Neural cell (in vitro differentiated cells): ENCODE measurements around the gene DAZ3.
"Not testable (repeated sequence)": the region's sequence is repeated elsewhere in the genome, so short reads cannot be mapped to it uniquely, and the experiment has no call there.

Source experiments
- CTCF ChIP-seq: fragments of 450-650 bp; IDR thresholded peaks from 2 replicates; pipeline ENCODE4 v1.5.1; 2014; ENCODE audit warnings: antibody characterized with exemption, mild to moderate bottlenecking, moderate library complexity; ENCODE audit not compliant: poor library complexity, severe bottlenecking
- EP300 ChIP-seq: fragments of 450-650 bp; conservative IDR thresholded peaks from 2 replicates; pipeline ENCODE4 v1.6.1; 2014; ENCODE audit warnings: antibody characterized with exemption, mild to moderate bottlenecking, moderate library complexity; ENCODE audit not compliant: poor library complexity, severe bottlenecking
- EZH2 ChIP-seq: fragments of 200-600, 300-800 bp; shearing (Covaris generic), sonication (generic); IDR thresholded peaks from 2 replicates; pipeline ENCODE4 v1.6.1; 2014; ENCODE audit warnings: antibody characterized with exemption, low read length, borderline replicate concordance, mild to moderate bottlenecking; ENCODE audit not compliant: insufficient read depth, poor library complexity, severe bottlenecking
- POLR2AphosphoS5 ChIP-seq: IDR thresholded peaks from 2 replicates; pipeline ENCODE4 v1.6.1; 2012
- RAD21 ChIP-seq: fragments of 450-650 bp; conservative IDR thresholded peaks from 2 replicates; pipeline ENCODE4 v1.6.1; 2014; ENCODE audit warnings: antibody characterized with exemption, mild to moderate bottlenecking, moderate library complexity
- TAF1 ChIP-seq: IDR thresholded peaks from 2 replicates; pipeline ENCODE4 v1.6.1; 2012; ENCODE audit warnings: low read depth

- not testable (repeated sequence) for TF ChIP-seq CTCF, EZH2, POLR2AphosphoS5, EP300, RAD21, TAF1
These were observed 11.9 kb upstream of the DAZ3 start for GRCh38 chrY:24825069-24825468.
